Hair follicle dermal papilla cell (primary cell): ENCODE results near the gene ZNF212. TPM values are rescaled to one million over a fixed set of nuclear protein-coding genes. Genes with fewer than 3 reads are reported as not detected.

Source experiments
- small RNA-seq: library from RNA; depleted of rRNA; stranded (forward); fragments of <200 nt; gene quantifications from one replicate; pipeline ENCODE3, GENCODE V24; 2012
- total RNA-seq: library from RNA; depleted of rRNA; stranded (reverse); fragments of >200 nt; gene quantifications from 2 replicates; pipeline ENCODE4 v1.2.3, GENCODE V29; 2012

Gene ZNF212
- 6.8 and 8.7 TPM in 2 replicates for total RNA-seq

DNA sequence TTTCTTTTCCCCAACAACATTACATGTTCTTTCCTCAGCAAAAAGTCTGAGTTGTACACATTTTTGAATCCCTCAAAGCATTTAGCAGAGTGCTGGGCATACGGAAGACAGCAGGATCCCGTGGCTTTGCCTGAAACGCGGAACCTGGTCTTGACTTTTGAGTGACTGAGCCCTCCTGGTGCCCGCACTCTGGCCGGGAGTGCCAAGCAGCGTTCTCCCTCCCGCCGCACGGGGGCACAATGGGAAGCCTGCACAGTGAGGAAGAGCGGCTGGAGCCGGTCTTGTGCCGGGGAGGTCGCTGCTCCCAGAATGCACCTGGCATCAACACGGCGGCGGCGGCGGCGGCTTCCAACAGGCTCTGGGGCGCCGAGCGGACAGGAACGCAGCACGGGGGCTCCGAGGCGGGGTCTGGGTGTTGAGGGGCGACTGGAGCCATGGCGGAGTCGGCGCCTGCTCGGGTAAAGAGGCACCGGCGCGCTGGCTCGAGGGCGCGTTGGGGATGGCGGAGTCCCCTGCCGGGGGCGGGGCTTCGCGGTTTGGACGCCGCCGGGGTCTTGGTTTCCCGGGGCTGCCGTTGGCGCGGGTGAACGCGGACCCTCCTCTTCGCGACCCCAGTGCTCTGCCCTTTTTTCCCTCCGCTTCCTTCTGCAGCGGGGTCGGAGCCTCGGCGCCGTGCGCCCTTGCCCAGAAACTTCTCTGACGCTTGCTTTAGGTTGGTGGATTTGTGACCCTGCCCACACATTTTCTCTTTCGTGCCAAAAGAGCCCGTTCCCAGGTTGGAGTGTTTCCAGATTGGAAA, at the start of gene ZNF212:
Gene ZNF212 (plus strand): TSS at position 307 of the 799 bp plus-strand sequence. CDS start 128 bp downstream, at position 435.

DNA sequence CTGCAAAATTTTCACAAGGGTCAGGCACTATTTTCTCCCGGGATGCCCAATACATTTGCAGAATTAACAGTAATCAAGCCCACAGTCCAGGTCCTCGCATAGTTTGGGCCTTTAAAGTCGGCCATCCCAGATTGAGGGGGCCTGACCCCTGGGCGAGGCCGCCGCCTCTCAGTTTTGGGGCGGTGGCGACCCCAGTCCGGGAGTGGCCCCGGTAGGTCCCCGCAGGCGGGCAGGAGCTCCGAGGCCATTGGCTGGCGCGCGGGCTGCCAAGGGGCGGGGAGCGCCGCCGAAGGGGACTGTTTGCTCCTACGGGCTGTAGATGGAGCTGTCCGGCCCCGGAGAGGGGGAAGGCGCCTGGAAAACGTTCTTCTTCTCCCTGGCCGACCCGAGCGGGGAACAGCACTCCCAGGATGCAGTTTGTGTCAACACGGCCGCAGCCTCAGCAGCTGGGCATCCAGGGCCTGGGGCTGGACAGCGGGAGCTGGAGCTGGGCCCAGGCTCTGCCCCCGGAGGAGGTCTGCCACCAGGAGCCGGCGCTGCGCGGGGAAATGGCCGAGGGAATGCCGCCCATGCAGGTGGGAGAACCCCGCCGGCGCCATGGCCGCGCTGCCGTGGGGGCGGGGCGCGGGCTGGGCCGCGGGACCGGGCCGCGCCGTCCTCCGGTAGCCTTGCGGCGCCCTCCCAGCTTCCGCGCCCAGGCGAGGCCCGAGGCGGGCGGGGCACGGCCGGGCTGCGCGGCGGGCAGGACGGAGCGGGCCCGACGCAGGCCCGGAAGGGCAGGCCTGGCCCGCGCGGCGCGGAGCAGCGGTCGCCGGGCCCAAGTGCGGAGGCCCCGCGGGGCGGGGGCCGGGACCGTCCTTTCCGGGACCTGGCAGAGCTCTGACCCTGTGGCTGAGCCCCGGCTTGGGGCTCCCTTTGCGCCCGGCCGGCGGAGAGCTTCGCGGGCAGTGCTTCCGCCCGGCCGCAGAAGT, 44.0 kb upstream of the ZNF212 start, which contains the start of gene ZNF282:
Gene ZNF282 (plus strand): TSS at position 367 of the 971 bp plus-strand sequence. CDS start 44 bp downstream, at position 411.

DNA sequence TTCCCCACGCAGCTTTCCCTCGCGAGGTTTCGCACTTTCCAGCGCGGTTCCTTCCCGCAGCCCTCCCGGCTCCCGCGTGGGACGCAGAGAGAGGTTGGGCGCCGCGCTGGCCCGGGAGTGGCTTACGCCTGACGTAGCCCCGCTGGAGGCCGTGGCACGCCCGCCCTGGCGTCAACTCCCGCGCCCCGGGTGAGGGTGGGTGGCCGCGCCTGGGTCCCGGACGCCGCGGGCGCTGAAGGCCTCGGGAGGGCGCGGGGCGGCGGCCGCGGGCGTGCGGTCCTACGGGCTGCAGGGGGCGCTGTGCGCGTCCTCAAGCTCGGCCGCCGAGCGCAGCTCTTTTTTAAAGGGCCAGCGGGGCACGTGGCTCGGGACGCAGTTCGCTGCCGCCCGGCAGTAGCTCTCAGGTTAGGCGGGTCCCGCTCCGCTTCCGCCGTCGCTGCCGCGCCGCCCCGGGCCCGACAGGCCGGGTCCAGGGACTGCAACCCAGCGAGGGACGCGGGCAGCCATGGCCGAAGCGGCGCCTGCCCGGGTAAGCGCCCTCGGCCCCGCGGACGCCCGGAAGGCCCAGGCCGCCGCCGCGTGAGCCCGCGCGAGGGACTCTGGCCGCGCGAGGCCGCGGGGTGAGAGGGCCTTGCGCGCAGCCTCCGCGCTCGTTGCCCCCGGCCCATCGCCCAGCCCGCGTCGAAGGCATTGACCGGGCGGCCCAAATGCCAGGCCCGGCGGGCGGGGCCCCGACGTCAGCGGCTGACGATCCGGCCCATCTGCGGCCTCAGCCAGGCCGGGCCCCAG, 22.6 kb downstream of the ZNF212 start, which contains the start of gene ZNF783:
Gene ZNF783 (plus strand): TSS at position 368 of the 789 bp plus-strand sequence. CDS start 138 bp downstream, at position 506.

Small RNA genes lying within 50 kb of the gene (small RNA-seq; reads per million reads assigned to genes)
- gene AC004890.1, result not detected

Other genes with a start within 250 kb of the ZNF212 start
- gene PDIA4, start 211.1 kb upstream of the ZNF212 start, total RNA-seq, result 304 and 328 TPM in 2 replicates
- 4.1 and 4.6 TPM in 2 replicates for gene ZNF786, start 148.9 kb upstream of the ZNF212 start, total RNA-seq
- 2.6 and 3.4 TPM in 2 replicates for gene ZNF425, start 113.3 kb upstream of the ZNF212 start, total RNA-seq
- gene ZNF398, start 92.2 kb upstream of the ZNF212 start, total RNA-seq, result 27.8 and 30.8 TPM in 2 replicates
- 42.9 and 48.2 TPM in 2 replicates for gene ZNF282, start 44.1 kb upstream of the ZNF212 start, total RNA-seq
- gene ZNF783, start 22.5 kb downstream of the ZNF212 start, total RNA-seq, result 17.0 and 20.0 TPM in 2 replicates
- gene ZNF777, start 221.4 kb downstream of the ZNF212 start, total RNA-seq, result 12.3 and 12.6 TPM in 2 replicates